GM21717 (cell line): ENCODE data around the gene GYPC.
"Not testable (repeated sequence)": the region's sequence is repeated elsewhere in the genome, so short reads cannot be mapped to it uniquely, and the experiment has no call there.

Source experiments
- ATAC-seq: cut with Tn5 transposase; IDR thresholded peaks from one replicate; pipeline ENCODE4 v1.9.1; 2021; ENCODE audit warnings: mild to moderate bottlenecking, moderate library complexity; ENCODE audit not compliant: unreplicated experiment

The GYPC gene

GRCh38 chr2:126648345-126648786, 7.6 kb upstream of the GYPC start:
- not testable (repeated sequence) for ATAC-seq

- ATAC-seq, result no peak
Measured at GRCh38 chr2:126649101-126649500, 6.9 kb upstream of the GYPC start.

DNA sequence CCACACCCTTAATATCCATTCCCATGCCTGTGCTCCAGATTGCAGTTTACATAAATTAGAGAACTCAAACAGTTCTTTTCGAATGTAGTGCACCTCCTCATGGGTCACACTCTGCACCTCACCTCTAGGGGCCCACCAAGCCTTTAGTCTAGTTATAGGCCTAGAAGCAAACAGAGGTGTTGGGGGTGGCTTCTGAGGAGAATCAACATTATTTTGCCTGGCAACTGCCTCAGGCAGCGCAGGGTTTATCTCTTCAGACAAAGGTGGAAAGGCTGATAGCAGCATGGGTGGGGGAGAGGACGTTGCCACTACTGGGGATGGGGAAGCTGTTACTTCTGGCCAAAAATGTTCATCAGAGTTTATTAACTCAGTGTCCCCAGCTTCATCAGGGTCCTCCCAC, 5.0 kb upstream of the GYPC start:
- ATAC-seq, result no peak

- no peak for ATAC-seq
Measured at GRCh38 chr2:126652323-126652891, 3.6 kb upstream of the GYPC start.

GRCh38 chr2:126653109-126653508, 2.8 kb upstream of the GYPC start:
- ATAC-seq, result no peak

- ATAC-seq, result no peak
Measured at GRCh38 chr2:126653761-126654160, 2.2 kb upstream of the GYPC start.

DNA sequence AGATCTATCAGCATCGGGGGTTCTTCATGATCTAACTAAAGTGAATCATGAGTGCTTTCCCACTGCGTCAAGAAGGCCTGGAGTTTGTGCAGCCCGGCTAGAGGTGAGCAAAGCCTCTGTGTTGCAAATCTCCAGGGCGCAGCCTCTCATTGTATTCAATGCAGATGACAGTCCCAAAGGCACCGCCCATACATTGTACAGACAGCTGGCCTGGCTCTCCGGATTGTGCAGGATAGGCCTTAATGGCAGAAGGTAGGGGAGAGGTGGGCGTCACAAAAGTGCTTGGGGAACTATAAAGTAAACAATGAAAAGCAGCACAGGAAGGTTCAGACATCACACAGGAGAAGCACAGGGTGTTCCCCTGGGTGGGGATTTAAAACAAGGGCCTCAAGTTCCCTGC, 907 bp upstream of the GYPC start:
- ATAC-seq, result no peak

DNA sequence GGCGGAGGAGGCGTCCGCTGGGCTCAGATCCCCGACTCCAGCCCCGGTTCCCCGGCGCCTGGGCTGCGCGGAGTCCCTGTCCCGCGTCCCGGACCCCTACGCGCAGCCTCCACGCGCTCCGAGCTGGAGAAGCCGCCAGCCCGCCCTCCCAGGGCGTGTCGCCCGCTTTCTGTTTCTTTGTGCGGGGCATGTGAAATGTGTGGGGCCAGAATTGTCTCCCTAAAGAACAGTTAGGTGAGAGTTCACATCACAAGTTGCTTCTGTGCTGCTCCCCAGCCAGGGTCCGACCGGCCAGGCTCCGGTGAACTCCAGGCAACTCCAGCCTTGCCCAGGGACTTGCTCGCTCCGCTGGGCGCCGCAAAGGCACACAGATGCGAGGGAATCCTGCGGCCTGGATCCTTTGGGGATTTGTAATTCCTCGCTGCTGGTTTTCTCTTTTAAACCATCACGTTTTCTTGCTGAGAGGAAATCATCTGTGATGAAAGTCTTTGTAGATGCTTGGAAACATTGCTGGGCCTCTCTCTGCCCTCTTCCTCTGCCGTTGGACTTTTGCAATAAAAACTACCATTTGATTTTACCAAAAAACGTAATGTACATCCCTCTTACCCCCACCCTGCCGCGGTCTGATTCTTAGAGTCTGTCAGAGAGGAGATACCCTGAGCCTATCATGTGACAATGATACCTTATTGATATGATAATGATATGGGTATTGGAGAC, 631 bp downstream of the GYPC start:
- ATAC-seq, result peak; percentile 24

DNA sequence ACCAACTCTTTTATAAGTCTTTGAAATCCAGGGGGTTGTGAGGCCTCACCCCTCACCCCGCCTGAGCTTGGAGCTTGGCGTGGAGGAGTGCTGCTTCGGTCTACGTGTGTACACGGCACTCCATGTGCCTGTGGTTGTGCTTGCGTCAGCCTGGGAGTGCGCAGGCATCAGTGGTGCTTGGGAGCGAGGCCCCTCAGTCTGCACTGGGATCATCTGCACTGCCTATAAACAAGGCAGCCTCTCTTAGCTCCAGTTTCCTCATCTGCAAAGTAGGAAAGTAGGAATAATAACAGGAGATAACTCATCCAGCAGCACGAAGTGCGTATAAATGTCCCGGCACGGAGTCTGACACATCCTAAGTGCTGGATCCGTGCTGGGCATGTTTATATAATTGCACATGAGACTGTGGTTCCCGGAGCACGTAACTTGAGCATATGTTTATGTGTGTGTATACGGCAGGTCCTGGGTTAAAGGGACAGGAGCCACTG, 1.2 kb downstream of the GYPC start:
- peak; percentile 8 for ATAC-seq

- peak; percentile 75 for ATAC-seq
Measured at GRCh38 chr2:126657636-126658318, 1.8 kb downstream of the GYPC start.

- no peak for ATAC-seq
Measured at GRCh38 chr2:126658319-126658904, 2.5 kb downstream of the GYPC start.

GRCh38 chr2:126658905-126659561, 3.1 kb downstream of the GYPC start:
- peak; percentile 51 for ATAC-seq

- no peak for ATAC-seq
Measured at GRCh38 chr2:126659562-126660467, 3.9 kb downstream of the GYPC start.

DNA sequence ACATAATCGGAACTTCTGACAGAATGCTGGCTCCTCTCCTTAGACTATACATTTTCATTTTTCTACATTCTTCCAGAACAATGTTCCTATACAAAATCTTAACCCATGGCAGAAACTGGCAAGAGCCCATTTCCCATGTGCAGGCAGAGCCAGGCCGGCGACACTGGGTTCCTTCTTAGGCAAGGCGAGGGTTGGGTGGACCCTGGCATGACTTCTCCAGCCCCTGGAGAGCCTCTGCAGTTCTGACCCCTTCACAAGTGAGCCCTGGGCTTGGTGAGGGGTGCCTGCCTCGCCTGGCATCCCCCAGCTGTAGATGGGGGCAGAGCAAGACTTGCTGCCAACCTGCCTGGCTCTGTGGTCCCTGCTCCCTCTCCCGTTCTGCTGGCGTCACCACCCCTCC, 5.0 kb downstream of the GYPC start:
- ATAC-seq, result no peak

DNA sequence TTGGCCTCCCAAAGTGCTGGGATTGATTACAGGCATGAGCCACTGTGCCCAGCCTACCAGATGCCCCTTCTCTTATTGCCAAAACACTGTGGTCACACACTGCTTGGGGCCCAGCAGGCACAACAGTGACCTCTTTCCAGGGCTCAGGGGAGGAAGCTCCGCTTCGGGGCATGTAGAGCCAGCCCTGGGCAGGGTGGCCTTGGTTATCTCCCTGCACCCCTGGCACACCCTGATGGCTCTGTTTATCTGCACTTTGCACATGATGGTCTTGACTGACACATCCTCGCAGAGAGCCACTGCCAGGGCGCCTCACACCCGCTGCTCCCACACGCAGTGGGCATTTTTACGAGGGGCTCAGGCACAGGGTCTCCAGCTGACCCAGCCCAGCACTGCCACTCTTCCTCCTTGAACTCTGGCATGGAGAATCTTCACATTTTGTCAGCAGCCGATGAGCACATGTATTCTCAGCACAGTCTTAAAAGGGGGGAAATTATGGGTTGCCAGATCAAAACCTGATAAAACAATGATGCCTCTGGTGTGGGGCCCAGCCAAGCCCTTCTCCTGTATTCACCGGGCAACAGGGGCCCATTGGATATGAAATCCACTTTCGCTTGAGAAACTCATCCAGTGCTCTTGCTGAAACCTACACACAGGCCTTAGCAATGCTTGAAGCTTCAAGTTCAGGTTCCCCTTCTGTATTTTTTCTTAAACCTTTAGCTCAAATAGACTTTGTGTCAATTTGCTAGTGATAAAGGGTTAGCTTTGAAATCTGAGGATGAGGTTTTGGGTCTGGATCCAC, 5.9 kb downstream of the GYPC start:
- no peak for ATAC-seq

DNA sequence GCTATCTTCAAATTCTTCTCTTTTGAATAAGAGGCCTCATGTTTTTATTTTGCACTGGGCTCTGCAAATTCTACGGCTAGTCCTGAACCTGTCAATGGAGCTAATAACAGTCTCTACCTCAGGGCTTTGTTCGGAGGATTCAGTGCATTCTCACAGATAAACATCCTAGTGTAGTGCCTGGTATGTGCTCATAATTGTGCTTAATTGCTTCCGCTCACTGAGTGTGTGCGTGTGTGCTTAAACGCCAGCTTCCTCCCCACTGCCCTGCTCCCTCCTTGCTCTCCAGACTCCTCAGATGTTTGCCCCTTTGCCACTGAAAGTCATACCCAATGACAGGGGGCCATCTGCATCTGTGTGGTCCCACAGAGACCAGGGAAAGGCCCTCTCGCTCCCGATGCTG, 6.7 kb downstream of the GYPC start:
- no peak for ATAC-seq

DNA sequence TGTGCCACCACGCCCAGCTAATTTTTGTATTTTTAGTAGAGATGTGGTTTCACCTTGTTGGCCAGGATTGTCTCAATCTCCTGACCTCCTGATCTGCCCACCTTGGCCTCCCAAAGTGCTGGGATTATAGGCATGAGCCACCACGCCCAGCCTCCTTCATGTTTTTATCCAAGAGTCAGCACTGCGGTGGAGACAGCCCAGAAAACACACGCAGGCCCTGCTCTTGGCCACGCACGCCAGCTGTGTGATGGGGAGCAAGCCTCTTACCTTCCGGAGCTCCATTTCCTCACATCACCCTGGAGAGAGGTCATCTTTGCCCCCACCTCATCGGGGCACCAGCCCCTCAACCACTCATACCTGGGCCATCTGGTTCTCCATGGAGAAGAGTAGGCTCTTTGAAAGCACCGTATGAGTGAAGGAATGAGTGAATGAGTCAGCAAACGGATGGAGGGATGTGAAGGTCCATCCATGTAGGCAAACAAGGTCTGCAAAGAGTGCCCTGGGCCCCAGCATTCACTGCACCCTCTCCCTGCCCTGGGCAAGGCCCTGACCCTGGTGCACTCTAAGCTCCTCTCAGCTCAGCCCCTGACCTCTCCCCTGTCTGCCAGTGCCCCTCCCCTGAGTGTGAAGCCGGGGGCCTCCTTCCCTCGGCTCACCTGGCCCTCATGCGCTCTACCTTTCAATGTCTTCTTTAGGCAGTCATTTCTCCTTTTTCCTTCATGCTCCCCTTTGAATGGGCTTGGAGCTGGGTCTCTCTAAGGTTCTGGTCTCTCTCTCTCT, 7.4 kb downstream of the GYPC start:
- no peak for ATAC-seq

DNA sequence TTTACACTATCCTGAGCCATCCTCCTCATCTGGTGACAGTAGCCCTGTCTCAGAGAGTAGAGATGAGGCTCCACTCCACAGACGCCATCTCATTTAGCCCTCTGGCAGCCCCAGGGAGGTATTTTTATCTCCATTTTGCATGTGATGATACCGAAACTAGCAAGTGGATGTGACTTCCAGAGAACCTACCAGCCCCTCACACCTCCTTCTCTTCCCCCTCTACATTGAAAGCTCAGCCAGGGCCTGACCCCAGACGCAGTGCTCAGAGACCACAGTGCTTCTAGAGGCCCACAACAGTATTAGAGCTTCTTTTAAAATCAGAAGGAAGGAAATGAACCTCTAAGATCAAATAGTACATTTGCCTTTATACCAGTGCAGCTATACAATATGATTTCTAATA, 8.3 kb downstream of the GYPC start:
- ATAC-seq, result peak; percentile 88

GRCh38 chr2:126664639-126665038, 8.7 kb downstream of the GYPC start:
- ATAC-seq, result peak; percentile 37
